GM18526 (cell line): Measurements from ENCODE around the gene SYK.

Experiments
- POLR2A ChIP-seq: IDR thresholded peaks from 3 replicates; pipeline ENCODE4 v1.6.1; 2011; ENCODE audit not compliant: insufficient read length; ENCODE audit errors: extremely low read depth

Gene SYK

GRCh38 chr9:90839183-90839728, 37.6 kb downstream of the SYK start:
- no peak for TF ChIP-seq POLR2A

DNA sequence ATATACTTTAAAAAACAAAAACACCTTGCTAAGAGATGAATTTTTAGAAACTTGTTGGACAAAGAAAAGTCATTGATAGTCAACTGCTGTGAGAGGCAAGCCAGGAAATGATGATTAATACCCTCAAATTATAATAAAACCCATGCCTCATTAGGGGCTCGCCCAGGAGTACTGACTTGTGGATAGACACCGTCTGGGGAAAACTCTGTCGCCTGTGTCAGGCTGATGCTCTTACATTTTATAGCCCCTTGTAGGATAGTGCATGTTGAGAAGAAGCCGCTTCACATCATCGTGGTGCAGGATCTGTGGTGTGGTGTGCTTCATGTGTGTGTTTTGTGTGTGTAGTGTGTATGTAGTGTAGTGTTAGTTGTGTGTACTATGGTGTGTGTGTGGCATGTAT, 39.1 kb downstream of the SYK start:
- no peak for TF ChIP-seq POLR2A

- TF ChIP-seq POLR2A: no peak
Observed at GRCh38 chr9:90841213-90841612, 39.6 kb downstream of the SYK start.

DNA sequence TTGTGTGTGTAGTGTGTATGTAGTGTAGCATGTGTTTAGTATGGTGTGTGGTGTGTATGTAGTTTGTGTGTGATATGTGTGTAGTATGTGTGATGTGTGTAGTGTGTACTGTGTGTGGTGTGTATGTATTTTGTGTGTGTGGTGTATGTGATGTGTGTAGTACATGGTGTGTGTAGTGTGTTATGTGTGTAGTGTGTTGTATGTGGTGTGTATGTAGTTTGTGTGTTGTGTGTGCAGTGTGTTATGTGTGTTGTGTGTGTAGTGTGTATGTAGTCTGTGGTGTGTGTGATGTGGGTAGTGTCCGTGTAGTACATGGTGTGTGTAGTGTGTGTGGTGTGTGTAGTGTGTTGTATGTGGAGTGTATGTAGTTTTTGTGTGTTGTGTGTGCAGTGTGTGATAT, 40.0 kb downstream of the SYK start:
- TF ChIP-seq POLR2A: no peak

- no peak for TF ChIP-seq POLR2A
Observed at GRCh38 chr9:90842176-90842777, 40.7 kb downstream of the SYK start.

GRCh38 chr9:90842996-90843395, 41.4 kb downstream of the SYK start:
- TF ChIP-seq POLR2A: no peak

DNA sequence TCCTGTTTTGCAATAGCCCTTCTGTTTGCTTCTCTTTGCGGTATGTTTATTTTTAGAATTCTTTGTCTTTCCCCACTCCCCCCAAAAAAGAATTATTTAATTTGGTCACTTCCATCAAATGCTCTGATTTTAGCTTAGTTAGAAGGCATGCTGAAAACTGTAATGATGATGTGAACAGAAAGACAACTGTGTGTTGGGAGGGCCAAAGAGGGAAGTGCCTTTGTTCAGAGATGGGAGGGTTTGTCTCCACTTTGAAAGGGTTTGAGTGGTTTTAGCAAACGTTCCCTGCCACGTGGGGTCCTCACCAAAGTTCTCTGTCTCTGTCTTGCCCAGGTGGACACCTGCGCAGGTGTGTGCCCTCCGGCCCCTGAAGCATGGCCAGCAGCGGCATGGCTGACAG, 41.9 kb downstream of the SYK start:
- no peak for TF ChIP-seq POLR2A

DNA sequence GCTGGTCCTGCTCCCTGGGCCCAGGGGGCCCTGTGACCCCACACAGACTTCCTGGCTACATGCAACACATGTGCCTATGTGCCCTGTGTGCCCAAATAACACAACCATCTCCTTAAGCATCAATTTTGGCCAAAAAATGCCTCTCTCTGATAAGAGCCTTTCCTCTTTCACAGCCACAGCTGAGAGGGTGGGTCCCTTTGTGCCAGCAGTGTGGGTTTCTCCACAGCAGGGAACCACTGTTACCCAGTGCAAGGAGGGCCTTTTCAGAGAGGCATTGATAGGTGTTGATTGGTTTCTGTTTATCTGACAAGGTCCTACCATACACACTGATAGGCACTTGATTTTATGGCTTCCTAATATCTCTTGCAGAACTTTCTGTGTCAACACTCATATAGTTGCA, 42.7 kb downstream of the SYK start:
- no peak for TF ChIP-seq POLR2A

DNA sequence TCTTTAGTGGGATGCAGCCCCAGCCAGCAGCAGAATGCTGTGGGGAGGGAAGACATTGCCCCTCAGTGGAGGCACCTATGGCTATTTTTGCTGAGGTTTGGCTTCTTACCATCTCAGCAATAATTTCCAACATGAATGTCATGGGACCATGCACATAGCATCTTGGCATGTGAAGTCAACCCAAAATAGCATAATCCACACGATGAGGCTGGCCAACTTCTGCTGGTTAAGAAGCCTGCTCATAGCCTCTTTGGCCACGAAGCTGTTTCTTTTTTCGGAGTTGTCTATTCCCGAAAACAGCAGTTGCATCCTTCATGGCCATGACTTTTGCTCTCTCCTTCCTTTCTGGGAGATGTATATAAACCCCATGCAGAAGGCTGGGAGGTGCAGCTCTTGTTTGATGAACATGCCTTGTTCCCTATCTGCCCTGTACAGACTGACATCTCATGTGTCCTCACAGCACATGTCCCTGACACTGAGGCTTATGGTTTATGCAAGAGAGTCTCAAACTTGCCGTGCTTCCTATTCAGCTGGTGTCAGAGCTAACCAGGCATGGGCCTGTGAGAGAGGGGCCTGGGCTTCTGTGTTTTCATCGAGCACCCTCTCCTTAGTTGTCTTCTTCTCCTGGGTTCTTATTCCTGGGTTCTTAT, 45.3 kb downstream of the SYK start:
- TF ChIP-seq POLR2A: no peak

DNA sequence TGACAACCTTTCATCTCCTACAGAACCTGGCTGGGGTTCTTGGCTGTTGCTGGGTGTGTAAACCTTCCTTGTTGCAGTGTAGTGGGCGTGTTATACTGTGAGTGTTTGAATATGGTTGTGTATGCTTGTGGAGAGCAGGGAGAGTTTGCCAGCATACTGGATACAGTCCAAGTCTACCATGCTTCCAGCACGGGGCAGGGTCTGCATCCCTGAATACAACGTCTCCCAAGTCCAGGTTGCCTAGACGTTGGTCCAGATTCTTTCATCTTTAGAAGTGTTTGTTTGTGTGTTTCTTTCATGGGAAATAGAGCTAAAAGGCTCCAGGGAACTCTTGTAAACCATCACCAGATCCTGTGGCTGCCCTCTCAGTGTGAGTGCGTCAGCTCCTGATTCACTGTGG, 46.4 kb downstream of the SYK start:
- TF ChIP-seq POLR2A: no peak

DNA sequence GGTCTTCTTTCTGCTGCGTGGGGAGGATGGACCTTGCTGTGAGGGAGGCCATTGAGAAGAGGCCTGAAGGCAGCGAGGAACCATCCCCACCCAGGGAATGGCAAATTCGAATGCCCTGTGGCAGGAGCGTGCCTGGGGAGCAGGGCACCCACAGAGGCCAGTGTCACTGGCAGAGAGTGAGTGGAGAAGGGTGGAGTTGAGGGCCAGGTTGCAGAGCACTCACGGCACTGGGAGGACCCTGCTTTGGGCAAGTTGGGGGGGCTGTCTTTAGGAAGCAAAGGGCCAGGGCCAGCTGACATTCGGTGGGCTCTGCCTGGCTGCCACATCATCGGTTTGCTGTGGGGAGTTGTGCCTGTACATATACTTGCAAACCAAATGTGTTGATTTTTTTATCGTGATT, 47.2 kb downstream of the SYK start:
- no peak for TF ChIP-seq POLR2A

GRCh38 chr9:90851444-90851843, 49.8 kb downstream of the SYK start:
- TF ChIP-seq POLR2A: no peak

- no peak for TF ChIP-seq POLR2A
Observed at GRCh38 chr9:90853945-90854344, 52.3 kb downstream of the SYK start.

- no peak for TF ChIP-seq POLR2A
Observed at GRCh38 chr9:90854637-90855175, 53.1 kb downstream of the SYK start.

GRCh38 chr9:90855208-90855902, 53.7 kb downstream of the SYK start:
- no peak for TF ChIP-seq POLR2A

GRCh38 chr9:90857091-90857490, 55.5 kb downstream of the SYK start:
- TF ChIP-seq POLR2A: no peak
